Esophagus muscularis mucosa (tissue), 4 donors: ENCODE data around the gene SLC17A8. TPM values are rescaled to one million over a fixed set of nuclear protein-coding genes. Genes with fewer than 3 reads are reported as not detected.

Experiments used
- DNase-seq: peaks from one replicate; pipeline ENCODE4 v3.0.0-alpha.2; 2017; ENCODE audit errors: extremely low spot score
- H3K27ac ChIP-seq, 4 donors: fragments of 200-600 bp; sonication (generic); replicated peaks in 1 of 4; 1 replicate in 3 of 4; 2 replicates in 1 of 4; pipeline ENCODE4 v1.5.1; 2016 to 2019; ENCODE audit warnings: mild to moderate bottlenecking in 1 of 4
- H3K27me3 ChIP-seq, 4 donors: fragments of 200-600 bp; sonication (generic); one replicate each; pipeline versions ENCODE4 v1.5.1 to v1.6.0; 2016 to 2019
- H3K36me3 ChIP-seq, 4 donors: fragments of 200-600 bp; sonication (generic); one replicate each; pipeline ENCODE4 v1.5.1; 2016 to 2019
- H3K4me1 ChIP-seq, 4 donors: fragments of 200-600 bp; sonication (generic); one replicate each; pipeline ENCODE4 v1.5.1; 2016 to 2019
- H3K4me3 ChIP-seq, 4 donors: fragments of 200-600 bp; sonication (generic); 1 replicate in 2 of 4; 2 replicates in 2 of 4; pipeline ENCODE4 v1.5.1; 2016 to 2019; ENCODE audit warnings: mild to moderate bottlenecking in 4 of 4, moderate library complexity in 1 of 4
- H3K9me3 ChIP-seq, 4 donors: fragments of 200-600 bp; sonication (generic); 1 replicate in 3 of 4; 2 replicates in 1 of 4; pipeline ENCODE4 v1.5.1; 2016 to 2019
- CTCF ChIP-seq, 3 experiments: fragments of 200-600 bp in 2 of 3; fragments of 450-650 bp in 1 of 3; sonication (generic) in 2 of 3; IDR thresholded peaks; one replicate each; pipeline ENCODE4 v1.5.1; 2017 to 2019; ENCODE audit warnings: antibody characterized with exemption in 3 of 3, mild to moderate bottlenecking in 2 of 3, moderate library complexity in 1 of 3
- EP300 ChIP-seq: sonication (generic); formaldehyde crosslinking; IDR thresholded peaks from one replicate; pipeline ENCODE4 v1.6.1; 2017; ENCODE audit warnings: antibody characterized with exemption
- POLR2A ChIP-seq: fragments of 450-650 bp; IDR thresholded peaks from one replicate; pipeline ENCODE4 v1.6.1; 2017; ENCODE audit warnings: antibody characterized with exemption, moderate library complexity, mild to moderate bottlenecking, low read depth
- POLR2AphosphoS5 ChIP-seq, 2 donors: sonication (generic); formaldehyde crosslinking; IDR thresholded peaks; one replicate each; pipeline ENCODE4 v1.6.1; 2017; ENCODE audit warnings: antibody characterized with exemption in 2 of 2
- WGBS: methylation state at CpG from one replicate; pipeline ENCODE4 v1.1.5; 2018; 5-methylcytosine and 5-hydroxymethylcytosine counted together
- intact Hi-C: fragments of 100-400 bp; cut with DNase I; formaldehyde crosslinking; loops from one replicate; pipeline ENCODE4 v1.15.1; 2023
- total RNA-seq, 4 donors: library from RNA; depleted of rRNA; stranded (reverse); fragments of >200 nt; gene quantifications; one replicate each; pipeline versions ENCODE4 v1.1.0 to v1.2.1, GENCODE V29; 2016

The SLC17A8 gene
- total RNA-seq, 4 donors from 2014 or later = not detected

GRCh38 chr12:100398307-100398706, 41.4 kb downstream of the SLC17A8 start:
- H3K27me3 ChIP-seq = no peaks in the 10 kb centered on the region
- H3K36me3 ChIP-seq = no peaks in the 10 kb centered on the region
- H3K27ac ChIP-seq = no peak overlapping the region
- no peak overlapping the region for H3K4me3 ChIP-seq
- no peaks in the 10 kb centered on the region for H3K9me3 ChIP-seq
- no peak for DNase-seq
- intact Hi-C loops = no loop called here
- no peaks in the 10 kb centered on the region for H3K4me1 ChIP-seq
- TF ChIP-seq EP300 = no peak
- TF ChIP-seq CTCF (IDR thresholded peaks at IDR 0.05) = no peak
- TF ChIP-seq POLR2A = no peak
- TF ChIP-seq POLR2AphosphoS5 (IDR thresholded peaks at IDR 0.05) = no peak

DNA sequence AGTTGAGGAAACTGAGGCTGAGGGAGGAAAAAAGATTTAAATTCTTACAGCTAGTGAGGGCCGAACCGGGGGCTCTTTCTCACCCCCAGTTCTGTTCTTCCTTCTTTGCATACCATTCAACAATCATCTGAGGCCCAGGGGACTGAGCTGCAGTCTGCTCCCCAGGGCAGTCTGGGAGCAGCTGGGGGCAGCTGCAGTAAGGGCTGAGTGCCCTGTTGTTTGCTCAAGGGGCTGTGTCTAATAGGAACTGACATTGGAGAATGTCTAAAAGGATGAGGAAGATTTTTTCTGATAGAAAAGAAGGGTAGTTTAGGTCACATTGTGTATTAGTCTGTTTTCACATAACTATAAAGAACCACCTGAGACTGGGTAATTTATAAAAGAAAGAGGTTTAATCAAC, 42.2 kb downstream of the SLC17A8 start:
- no peaks in the 10 kb centered on the region for H3K9me3 ChIP-seq
- no peak overlapping the region for H3K27ac ChIP-seq
- TF ChIP-seq EP300 (no peak), POLR2AphosphoS5 (IDR thresholded peaks at IDR 0.05) (no peak), POLR2A (no peak), CTCF (IDR thresholded peaks at IDR 0.05) (no peak)
- H3K4me3 ChIP-seq = no peak overlapping the region
- DNase-seq = no peak
- no peaks in the 10 kb centered on the region for H3K27me3 ChIP-seq
- intact Hi-C loops = no loop called here
- no peaks in the 10 kb centered on the region for H3K4me1 ChIP-seq
- 73% methylated on average over 2 of the region's 2 CpGs for WGBS
- no peaks in the 10 kb centered on the region for H3K36me3 ChIP-seq

GRCh38 chr12:100401660-100402059, 44.8 kb downstream of the SLC17A8 start:
- intact Hi-C loops = no loop called here
- no peak for DNase-seq
- H3K4me1 ChIP-seq = no peaks in the 10 kb centered on the region
- H3K27me3 ChIP-seq = no peaks in the 10 kb centered on the region
- TF ChIP-seq EP300 (no peak), POLR2AphosphoS5 (IDR thresholded peaks at IDR 0.05) (no peak), POLR2A (no peak), CTCF (IDR thresholded peaks at IDR 0.05) (no peak)
- no peak overlapping the region for H3K4me3 ChIP-seq
- H3K36me3 ChIP-seq = no peaks in the 10 kb centered on the region
- H3K9me3 ChIP-seq = no peaks in the 10 kb centered on the region
- H3K27ac ChIP-seq = no peak overlapping the region

DNA sequence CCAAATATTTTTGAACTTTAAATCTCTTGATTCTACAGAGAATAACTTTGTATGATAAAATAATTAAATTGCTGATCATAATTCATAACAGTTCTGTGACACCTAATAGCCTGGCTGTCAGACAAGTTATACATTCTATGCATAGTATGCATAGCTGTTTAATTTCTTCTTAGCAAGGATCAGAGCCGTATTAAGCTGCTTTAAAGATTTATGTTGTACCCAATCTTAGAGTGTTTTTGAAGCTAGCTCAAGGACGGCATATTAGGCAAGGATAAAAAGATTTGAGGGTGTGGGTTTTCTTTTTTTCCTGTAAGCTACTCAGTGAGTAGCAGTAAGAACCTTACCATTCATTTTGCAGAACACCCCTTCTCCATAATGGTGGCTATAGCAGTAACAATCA, 45.9 kb downstream of the SLC17A8 start:
- no peak for TF ChIP-seq EP300
- no peak for TF ChIP-seq POLR2A
- no peak for TF ChIP-seq POLR2AphosphoS5 (IDR thresholded peaks at IDR 0.05)
- TF ChIP-seq CTCF (IDR thresholded peaks at IDR 0.05) = no peak
- DNase-seq = no peak
- intact Hi-C loops = no loop called here
- Histone ChIP-seq H3K27ac (no peak overlapping the region), H3K36me3 (no peaks in the 10 kb centered on the region), H3K4me1 (no peaks in the 10 kb centered on the region), H3K9me3 (no peaks in the 10 kb centered on the region), H3K27me3 (no peaks in the 10 kb centered on the region), H3K4me3 (no peak overlapping the region)
- 49% methylated on average over 2 of the region's 2 CpGs for WGBS

DNA sequence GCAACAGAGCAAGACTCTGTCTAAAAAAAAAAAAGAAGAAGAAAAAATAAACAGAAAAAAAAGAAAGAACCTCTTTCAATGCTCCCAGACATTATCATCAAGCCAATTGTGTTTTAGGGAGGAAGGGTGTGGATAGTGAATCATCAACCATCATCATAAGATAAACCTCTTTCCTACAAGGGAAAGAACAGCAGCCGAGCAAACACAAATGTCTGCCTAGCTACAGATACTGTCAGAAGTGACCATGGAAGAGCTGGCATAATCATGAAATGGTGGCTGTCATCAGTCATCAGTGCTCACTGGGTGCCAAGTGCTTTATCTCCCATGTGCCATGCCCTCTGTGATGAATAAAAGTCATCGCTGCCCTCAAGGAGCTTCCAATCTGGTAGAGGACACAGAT, 46.6 kb downstream of the SLC17A8 start:
- H3K27ac ChIP-seq = no peak overlapping the region
- DNase-seq = no peak
- no peak for TF ChIP-seq CTCF (IDR thresholded peaks at IDR 0.05)
- TF ChIP-seq POLR2A = no peak
- no peak for TF ChIP-seq POLR2AphosphoS5 (IDR thresholded peaks at IDR 0.05)
- TF ChIP-seq EP300 = no peak
- H3K9me3 ChIP-seq = no peaks in the 10 kb centered on the region
- H3K36me3 ChIP-seq = no peaks in the 10 kb centered on the region
- H3K4me3 ChIP-seq = no peak overlapping the region
- 85% methylated on average over 2 of the region's 2 CpGs for WGBS
- intact Hi-C loops = no loop called here
- H3K27me3 ChIP-seq = no peaks in the 10 kb centered on the region
- H3K4me1 ChIP-seq = no peaks in the 10 kb centered on the region
